ENCODE measurements around the gene SEMA5A. TPM values are rescaled to one million over a fixed set of nuclear protein-coding genes. Genes with fewer than 3 reads are reported as not detected.

The SEMA5A gene
- total RNA-seq, 1 donor from 2014 or later: 38.9 TPM

DNA sequence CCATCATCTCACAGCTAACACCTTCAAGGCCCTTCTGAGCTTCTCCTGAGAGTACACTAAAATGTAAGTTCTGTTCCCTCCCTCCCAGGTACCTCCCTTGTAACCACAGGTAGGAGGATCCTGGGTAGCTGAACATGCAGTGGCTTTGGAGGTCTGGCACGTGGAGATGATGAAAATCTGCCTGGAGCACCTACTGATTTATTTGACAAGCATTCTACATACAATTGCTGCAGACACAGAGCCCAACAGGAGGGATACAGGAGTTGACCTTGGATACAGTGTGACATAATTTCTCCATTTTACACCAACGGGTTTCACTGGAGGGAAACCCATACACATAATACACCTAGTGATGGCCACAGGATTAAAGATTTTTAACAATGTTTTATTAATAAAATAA lies 478.7 kb downstream of the SEMA5A start:
- no peak for DNase-seq
- H3K27ac ChIP-seq: no peak overlapping the region
- H3K4me3 ChIP-seq: no peak overlapping the region
- no peak for ATAC-seq
- H3K36me3 ChIP-seq: no peaks in the 10 kb centered on the region
- no peaks in the 10 kb centered on the region for H3K4me1 ChIP-seq
- H3K27me3 ChIP-seq: no peaks in the 10 kb centered on the region
- TF ChIP-seq, protein P1, sequence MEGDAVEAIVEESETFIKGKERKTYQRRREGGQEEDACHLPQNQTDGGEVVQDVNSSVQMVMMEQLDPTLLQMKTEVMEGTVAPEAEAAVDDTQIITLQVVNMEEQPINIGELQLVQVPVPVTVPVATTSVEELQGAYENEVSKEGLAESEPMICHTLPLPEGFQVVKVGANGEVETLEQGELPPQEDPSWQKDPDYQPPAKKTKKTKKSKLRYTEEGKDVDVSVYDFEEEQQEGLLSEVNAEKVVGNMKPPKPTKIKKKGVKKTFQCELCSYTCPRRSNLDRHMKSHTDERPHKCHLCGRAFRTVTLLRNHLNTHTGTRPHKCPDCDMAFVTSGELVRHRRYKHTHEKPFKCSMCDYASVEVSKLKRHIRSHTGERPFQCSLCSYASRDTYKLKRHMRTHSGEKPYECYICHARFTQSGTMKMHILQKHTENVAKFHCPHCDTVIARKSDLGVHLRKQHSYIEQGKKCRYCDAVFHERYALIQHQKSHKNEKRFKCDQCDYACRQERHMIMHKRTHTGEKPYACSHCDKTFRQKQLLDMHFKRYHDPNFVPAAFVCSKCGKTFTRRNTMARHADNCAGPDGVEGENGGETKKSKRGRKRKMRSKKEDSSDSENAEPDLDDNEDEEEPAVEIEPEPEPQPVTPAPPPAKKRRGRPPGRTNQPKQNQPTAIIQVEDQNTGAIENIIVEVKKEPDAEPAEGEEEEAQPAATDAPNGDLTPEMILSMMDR (IDR thresholded peaks at IDR 0.05): no peak
- intact Hi-C loops (cut with DNase I): no loop called here
- no peaks in the 10 kb centered on the region for H3K9me3 ChIP-seq

DNA sequence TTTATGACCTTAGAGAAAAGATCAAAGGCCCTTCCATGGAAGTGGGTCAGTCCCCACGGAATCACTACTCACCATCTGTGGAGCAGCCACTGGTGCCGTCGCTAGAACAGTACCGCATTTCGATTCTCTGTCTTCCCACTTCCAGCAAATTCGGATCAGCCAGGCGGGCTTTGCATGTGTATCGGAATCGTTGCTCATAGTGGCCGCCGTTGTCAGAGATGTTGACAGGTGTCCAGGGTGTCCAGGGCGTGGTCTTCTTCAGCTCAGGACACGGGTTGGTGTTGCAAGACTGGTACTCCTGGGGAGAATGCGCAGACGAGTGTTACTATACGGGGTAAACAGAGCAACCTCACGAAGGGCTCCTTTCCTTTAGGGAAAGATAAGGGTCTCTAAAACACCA lies 479.5 kb downstream of the SEMA5A start:
- no peak overlapping the region for H3K4me3 ChIP-seq
- no peaks in the 10 kb centered on the region for H3K4me1 ChIP-seq
- DNase-seq: no peak
- no peaks in the 10 kb centered on the region for H3K36me3 ChIP-seq
- TF ChIP-seq, protein P1 (IDR thresholded peaks at IDR 0.05): no peak
- no peak overlapping the region for H3K27ac ChIP-seq
- H3K9me3 ChIP-seq: no peaks in the 10 kb centered on the region
- H3K27me3 ChIP-seq: no peaks in the 10 kb centered on the region
- intact Hi-C loops (cut with DNase I): no loop called here
- no peak for ATAC-seq

DNA sequence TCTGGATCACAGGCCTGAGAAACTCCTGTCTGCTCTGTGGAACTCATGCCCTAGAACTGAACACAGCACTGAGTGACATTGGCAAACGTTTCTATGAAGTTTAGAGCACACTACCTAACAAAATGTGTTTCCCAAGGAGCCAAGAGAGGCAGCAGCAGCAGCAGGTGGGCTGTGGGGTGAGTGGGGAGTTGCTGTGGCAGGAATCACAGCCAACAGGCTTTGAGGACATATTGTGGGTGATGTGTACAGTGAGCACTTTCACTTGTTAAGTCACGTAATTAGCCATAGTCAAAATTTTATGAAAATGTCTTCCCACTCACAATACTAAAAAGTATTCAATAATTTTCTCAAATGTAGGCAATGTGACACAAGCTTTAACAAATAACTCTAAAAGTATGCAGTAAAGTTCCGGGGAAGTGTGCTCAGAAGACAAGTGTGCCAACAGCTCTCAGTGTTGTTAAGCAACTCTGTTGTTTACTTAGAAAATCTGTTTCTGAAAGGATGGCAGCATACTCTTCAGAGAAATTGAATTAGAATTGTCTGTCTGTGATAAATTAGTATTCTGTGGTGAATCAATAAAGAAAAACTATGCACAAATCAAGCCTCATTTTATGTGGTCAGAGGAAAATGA lies 482.1 kb downstream of the SEMA5A start:
- H3K36me3 ChIP-seq: no peaks in the 10 kb centered on the region
- H3K4me1 ChIP-seq: peaks cover 3% of the 10 kb centered on the region
- TF ChIP-seq, protein P1 (IDR thresholded peaks at IDR 0.05): no peak
- H3K27ac ChIP-seq: peak overlapping the region; percentile 59
- no peaks in the 10 kb centered on the region for H3K9me3 ChIP-seq
- ATAC-seq (no peak), DNase-seq (no peak)
- H3K4me3 ChIP-seq: no peak overlapping the region
- no peaks in the 10 kb centered on the region for H3K27me3 ChIP-seq
- intact Hi-C loops (cut with DNase I): no loop called here

DNA sequence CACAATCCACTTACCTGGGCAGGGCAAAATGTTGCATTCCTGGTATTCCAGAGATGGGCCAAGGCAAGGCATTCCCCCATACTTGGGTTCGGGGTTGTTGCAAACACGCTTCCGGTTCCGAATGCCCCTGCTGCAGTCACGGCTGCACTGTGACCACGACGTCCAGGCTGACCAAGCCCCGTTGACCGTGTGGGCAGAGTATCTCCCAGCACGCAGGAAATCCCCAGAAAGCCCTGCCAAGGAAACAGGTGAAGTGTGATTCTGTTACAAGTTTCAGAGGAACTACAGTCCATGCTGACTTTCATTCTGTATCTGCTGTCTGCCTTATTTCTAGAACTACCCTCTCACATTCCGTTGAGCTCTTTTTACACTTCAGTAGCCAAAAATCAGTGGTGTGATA lies 483.0 kb downstream of the SEMA5A start:
- Histone ChIP-seq H3K9me3 (no peaks in the 10 kb centered on the region), H3K4me3 (no peak overlapping the region), H3K27me3 (no peaks in the 10 kb centered on the region), H3K27ac (peak overlapping the region; percentile 59), H3K36me3 (no peaks in the 10 kb centered on the region), H3K4me1 (peaks cover 3% of the 10 kb centered on the region)
- DNase-seq (no peak), ATAC-seq (peak; percentile 30)
- TF ChIP-seq, protein P1 (IDR thresholded peaks at IDR 0.05): no peak
- intact Hi-C loops (cut with DNase I): no loop called here

DNA sequence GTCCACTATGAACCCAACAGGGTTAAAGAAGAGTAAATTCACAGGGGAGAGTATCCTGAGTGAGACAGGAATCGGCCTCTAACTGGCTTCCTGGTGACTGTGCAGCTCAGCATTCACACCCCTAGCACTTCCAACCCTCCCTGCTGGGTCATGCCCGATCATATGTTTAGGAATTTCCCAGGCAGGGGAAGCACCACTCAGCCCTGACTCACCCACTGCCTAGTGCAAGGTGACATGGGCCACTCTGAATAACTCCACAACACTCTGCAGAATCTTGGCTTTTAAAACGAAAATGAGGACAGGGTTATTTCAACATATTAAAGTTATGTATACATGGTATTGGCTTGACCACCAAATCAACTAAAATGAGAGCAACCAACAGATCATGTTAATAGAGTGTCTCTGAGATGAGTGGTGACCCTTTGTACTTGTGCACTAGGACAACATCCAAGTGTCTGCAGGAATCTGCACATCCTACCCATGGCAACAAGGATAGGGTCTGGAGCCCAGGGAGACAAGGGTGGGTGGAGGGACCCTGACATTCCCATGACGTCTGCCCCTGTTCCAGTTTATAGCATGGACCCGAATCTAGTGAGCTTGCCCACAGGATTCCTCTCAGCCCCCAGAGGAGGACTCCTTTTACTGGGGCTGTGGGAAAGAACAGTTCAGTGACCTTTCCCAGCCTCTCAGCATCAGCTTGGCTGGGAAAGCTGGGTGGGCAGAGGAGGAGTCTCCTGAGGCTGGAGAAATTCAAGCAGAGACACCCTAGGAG lies 485.8 kb downstream of the SEMA5A start:
- H3K9me3 ChIP-seq: no peaks in the 10 kb centered on the region
- no peak overlapping the region for H3K4me3 ChIP-seq
- TF ChIP-seq, protein P1 (IDR thresholded peaks at IDR 0.05): no peak
- ATAC-seq (peak; percentile 89), DNase-seq (no peak)
- peak overlapping the region; percentile 74 for H3K27ac ChIP-seq
- H3K36me3 ChIP-seq: no peaks in the 10 kb centered on the region
- H3K4me1 ChIP-seq: peaks cover 3% of the 10 kb centered on the region
- no peaks in the 10 kb centered on the region for H3K27me3 ChIP-seq
- intact Hi-C loops (cut with DNase I): no loop called here
